ENCODE data around the gene ZNHIT2.

DNA sequence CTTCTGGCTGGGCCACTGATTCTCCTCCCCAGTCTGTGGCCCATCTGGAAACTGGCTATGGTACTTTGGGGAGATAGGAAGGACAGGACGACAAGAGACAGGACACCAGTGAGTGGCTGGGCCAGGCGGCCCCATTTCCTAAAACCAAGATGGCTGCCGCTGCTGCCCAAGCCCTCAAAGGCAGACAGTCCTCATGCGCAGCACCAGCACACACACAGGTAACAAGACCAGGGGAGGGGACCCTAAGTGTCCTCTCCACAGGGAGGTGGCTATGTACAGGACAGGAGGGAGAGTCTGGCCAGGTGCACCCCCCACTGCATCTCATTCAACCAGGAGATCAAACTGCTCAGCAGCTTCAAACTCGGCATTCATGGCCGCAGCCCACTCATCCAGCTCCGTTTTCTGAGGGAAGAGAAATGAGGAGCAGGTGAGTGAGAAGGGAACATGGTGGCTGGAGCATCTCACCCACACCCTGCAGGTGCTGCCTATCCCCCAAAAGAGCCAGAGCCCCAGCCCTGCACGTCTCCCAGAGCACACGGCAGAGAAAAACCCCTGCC is 38.6 kb downstream of the ZNHIT2 start:
- TF ChIP-seq, protein P1, sequence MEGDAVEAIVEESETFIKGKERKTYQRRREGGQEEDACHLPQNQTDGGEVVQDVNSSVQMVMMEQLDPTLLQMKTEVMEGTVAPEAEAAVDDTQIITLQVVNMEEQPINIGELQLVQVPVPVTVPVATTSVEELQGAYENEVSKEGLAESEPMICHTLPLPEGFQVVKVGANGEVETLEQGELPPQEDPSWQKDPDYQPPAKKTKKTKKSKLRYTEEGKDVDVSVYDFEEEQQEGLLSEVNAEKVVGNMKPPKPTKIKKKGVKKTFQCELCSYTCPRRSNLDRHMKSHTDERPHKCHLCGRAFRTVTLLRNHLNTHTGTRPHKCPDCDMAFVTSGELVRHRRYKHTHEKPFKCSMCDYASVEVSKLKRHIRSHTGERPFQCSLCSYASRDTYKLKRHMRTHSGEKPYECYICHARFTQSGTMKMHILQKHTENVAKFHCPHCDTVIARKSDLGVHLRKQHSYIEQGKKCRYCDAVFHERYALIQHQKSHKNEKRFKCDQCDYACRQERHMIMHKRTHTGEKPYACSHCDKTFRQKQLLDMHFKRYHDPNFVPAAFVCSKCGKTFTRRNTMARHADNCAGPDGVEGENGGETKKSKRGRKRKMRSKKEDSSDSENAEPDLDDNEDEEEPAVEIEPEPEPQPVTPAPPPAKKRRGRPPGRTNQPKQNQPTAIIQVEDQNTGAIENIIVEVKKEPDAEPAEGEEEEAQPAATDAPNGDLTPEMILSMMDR (IDR thresholded peaks at IDR 0.05) = no peak
- no peak for TF ChIP-seq POLR2A (IDR thresholded peaks at IDR 0.05)
